ENCODE results near the gene PGC.
"Not testable (repeated sequence)": the region's sequence is repeated elsewhere in the genome, so short reads cannot be mapped to it uniquely, and the experiment has no call there.

The PGC gene

DNA sequence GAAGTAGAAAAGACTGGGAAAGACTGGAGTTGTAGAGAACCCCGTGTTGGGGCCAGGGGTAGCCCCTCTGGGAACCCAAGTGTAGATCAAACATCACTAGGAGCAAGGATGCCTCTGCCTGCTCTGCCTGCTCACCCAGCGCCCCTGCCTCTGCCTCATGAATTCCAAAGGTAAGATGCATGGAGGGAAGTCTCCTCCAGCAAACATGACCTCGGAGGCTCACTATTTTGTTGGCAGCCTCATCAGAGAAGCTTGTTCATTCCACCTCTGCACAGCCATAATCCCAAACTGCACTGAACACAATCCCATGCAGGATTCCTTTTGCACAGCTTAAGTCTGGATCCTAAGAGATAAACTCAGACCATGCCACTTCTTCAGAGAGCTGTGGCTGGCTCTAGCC is 27.6 kb upstream of the PGC start:
- no peak for DNase-seq

DNA sequence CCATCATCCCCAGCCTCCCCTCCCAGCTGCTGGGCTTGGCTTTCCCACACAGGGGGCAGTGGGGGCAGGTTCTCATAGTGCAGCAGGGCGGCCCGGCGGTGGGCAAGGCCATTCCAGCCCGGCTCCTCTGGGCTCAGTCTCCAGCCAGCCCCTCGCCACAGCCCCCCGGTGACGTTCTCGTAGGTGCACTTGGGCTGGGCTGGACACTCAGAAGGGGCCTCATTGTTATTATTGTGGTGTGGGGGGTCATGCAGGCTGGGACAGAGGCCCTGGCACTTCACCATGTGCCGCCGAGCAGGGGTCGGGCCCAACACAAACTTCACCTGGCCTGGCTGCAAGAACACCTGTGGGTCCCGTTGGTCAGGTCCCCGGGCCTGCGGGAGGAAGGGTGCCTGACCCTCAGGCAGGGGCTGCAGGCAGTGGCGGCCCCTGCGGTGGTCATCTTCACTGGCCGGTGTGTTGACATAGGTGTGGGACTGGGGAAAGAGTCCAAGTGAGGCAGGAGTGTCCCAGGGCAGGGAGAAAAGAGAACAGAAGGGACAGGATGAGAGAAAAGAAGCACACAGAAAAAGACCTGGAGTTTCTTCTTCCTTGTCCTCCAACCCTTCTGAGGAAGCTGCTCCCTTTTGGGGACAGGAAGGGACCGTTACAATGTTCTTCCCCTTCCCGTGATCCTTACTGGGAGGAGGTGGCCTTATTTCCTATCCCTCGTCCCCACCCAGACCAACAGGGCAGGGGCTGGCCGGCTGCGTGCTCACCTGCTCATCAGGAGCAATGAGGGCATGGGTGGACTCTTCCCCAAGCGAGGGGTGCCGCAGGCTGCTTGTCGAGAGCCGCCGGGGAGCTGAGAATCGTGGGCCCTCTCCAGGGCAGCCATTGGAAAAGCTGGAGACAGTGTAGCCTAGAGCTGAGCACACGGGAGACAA is 24.1 kb upstream of the PGC start:
- no peak for DNase-seq

DNA sequence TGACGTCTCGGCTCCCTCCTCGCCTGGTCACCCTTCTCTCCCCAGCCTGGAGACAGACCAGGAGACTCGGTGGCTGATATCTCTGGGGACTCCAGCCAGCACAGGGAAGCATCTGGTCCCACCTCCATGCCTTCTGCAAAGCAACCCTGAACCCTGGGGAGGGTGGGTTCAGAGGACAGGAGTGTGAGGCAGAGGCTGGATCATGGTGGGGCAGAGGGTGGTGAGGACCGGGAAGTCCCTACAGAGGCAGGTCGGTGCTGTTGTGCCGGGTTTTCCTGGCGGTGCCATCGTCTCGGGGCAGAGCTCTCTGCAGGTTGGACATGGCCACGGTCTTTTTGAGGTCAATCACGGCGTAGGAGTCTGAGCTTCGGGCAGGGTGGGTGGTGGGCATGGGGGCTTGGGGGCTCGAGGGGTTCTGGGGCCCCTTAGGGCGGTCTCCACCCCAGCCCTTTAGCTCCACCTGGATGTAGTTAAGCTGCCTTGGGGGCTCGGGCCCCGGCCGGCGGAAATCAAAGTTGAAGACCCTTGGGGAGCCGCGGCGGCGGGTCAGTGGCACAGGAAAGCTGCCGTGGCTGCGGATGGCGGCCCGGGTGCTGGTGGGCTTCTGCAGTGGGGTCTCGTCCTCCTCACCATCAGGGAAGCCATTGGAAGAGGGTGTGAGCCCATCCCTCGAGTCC is 23.3 kb upstream of the PGC start:
- no peak for DNase-seq

DNA sequence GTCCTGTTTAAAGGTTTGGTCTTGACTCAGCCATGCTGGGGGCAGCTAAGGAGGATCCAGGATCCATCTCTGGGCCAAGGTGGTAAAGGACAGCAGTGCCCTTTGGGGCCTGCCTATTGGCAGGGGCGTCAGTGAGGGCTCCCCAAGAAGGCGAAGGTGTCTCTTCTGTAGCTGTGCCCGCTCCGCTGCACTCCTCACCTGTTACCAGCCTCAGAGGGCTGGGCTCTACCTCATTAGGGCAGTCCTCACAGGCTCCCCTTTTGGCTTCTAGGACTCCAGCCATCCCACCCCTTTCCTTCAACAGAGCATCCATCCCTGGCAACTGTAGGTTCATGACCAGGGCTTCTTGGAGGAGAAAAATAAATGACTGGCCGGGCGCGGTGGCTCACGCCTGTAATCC is 22.2 kb upstream of the PGC start:
- no peak for DNase-seq

DNA sequence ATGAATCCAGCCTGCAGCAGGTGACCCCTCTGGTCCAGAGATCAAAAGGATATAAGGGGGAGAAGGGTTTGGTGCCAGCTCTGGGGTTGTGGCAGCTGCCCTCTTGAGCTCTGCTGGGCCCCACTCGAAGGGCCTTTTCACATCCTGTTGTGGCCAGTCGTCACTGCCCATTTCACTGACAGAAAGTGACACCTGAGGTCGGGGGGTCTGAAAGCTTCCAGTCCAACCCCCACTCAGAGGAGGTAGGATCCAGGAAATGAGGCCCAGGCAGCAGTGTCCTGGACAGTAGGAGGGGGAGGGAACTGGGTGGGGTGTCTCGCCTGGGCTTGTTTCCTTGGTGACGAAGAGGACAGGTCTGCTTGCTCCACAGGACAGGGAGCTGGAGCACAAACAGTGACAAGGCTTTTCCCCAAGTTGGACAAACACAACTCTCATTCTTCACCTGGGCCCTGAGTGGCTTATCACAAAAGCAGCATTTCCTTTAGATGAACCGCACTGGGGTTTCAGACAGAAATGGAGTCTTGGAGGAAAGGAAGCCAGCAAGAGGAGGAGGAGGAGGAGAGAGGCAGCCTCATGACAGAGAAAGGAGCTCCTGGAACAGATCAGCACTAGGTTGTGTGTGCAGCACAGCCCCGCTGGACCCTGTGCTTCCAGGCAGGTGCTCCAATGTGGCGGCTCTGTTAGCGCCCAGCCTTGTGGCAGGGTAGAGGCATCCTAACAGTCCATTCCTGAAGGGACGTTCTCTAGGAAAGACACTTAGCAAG is 21.5 kb upstream of the PGC start:
- no peak for DNase-seq

DNA sequence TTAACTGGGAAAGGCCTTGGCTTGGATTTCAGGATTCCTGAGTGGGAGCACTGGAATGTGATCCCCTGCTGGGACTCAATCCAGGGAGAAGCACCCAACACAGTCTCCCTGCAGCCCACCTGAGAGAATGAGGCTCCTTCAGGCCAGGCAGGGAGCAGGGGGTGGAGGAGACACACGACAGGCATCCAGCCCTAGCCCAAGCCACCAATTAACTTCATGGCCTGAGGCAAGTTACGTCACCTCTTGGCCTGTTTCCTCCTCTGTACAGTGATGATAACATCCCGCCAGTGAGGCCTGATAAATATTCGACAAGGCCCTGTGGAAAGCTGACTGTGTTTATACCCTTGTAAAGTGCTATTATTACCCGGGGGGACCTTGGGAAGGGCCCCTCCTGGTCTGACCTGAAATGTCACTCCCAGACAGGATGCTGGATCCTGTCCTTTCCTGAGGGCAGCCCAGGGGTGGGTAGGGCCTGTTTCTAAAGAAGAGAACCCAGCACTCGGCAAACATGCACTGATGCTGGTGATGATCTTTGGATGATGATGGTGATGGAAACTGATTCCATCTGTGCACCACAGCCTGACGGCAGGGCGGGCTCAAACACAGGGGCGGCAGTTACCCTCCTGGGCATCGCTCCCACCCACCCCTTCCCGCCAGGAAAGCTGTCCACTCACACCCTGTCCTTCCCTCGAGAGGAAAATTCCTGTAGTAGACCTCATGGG is 20.1 kb upstream of the PGC start:
- DNase-seq = no peak

DNA sequence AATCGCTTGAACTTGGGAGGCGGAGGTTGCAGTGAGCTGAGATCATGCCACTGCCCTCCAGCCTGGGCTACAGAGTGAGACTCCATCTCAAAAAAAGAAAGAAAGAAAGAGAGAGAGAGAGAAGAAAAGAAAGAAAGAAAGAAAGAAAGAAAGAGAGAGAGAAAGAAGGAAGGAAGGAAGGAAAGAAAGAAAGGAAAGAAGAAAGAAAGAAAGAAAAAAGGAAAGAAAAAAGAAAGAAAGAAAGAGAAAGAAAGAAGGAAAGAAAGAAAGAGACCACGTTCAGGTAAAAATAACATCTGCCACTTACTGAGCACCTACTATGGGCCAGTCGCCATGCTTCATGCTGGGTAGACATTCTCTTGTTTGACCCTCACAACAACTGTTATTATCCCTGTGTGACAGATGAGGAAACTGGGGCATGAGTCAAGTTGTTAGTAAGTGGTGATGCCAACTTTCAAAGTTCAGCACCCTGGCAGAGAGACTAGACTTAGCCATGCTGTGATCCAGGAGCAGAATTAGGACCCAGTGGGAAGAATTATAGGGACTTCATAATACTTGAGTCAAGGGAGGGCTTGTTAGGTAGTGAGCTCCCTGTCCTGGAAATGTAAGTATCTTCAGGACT is 19.0 kb upstream of the PGC start:
- not testable (repeated sequence) for DNase-seq

DNA sequence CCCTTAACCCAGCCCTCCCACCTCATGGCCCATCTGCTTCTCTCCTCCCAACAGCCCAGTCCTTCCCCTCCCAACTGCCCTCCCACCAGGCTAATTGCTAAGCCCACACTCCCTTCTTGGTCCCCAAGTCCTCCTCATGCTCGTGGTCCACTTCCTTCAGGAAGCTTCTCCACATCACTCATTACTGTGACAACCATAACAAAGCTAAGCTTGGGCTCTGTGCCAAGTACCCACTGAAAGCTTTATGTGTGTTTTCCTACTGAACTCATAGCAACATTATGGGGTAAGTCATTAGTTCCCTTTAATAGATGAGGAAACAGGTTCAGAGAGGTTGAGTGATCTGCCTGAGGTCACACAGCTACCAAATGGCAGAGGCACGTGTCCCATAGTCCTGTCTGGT is 16.3 kb upstream of the PGC start:
- DNase-seq = no peak

DNA sequence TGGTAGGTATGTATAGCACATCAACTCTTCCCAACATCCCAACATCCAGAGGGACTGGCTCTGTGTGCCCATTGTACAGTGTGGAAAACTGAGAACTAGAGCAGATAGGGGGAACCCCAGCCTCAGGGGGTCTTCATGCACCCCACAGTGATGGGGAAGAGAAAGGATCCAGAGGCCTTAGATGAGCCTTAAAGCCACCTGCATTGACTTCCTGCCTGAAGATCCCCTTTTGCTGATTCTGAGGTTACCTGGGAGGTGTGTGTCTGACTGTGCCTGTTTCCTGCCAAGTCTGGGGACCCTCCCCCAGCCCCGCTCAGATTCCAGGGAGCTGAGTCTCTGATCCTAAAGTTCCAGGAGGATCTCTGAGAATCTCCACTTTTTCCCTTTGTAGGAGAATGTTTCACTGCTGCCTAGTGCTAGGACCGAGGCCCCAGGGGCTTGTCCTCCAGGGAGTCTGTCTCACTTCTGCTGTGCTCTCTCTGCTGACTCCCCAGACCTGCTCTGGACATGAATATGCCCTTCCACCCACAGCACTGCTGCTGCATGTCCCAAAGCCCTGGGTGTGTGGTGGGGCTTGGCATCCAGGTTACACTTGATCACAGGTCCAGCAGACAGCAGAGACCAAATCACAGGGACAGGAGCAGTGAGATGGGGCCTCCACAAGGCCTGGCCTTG is 12.8 kb upstream of the PGC start:
- no peak for DNase-seq

DNA sequence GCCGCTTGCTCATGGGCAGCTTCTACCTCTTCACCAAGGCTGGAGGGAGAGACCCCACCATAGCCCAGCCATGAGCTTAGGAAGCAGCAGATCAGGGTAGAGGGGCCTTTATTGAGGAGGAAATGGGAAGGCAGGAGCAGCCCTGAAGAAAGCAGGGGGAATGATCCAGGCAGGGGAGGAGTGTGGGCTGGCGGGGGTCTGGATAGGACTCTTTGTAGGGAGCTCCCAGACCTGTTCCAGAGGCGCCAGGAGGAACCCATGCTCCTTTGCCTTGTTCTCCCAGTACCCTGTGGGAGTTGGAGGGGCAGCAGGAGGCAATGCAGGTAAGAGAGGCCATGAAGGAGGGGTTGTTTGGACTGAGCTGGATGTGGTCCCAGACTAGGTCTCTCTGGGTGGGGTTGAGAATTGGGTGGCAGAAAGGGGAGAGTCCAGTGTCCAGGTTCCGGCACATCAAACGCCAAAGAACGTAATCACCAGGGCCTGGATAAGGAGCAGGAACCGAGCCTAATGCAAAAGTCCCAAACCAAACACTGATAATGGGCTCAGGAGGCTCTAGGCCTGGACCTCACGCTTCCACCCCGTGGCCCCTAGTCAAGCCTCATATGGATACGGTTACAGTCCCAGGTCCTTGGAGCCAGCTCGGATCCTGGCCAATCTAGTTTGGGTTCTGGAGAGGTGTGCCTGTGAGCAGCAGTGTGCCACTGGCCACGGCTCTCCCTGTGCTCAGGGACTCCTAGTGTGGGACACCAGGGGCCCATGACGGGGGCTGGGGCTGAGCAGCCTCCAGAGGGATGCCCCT is 12.1 kb upstream of the PGC start:
- DNase-seq = no peak

DNA sequence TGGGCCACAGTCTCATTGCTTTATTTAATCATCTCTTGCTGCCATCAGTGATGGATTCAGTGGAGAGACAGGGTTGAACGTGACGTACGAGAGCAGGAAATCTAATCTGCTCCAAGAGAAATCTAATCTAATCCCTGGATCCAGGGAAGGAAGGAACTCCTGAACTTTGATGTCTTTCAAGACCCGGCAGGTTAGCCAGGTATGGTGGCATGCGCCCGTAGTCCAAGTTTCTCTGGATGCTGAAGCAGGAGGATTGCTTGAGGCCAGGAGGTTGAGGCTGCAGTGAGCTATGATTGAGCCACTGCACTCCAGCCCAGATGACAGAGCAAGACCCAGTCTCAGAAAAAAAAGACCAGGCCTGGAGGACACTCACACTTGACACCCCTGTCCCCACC is 11.4 kb upstream of the PGC start:
- no peak for DNase-seq

DNA sequence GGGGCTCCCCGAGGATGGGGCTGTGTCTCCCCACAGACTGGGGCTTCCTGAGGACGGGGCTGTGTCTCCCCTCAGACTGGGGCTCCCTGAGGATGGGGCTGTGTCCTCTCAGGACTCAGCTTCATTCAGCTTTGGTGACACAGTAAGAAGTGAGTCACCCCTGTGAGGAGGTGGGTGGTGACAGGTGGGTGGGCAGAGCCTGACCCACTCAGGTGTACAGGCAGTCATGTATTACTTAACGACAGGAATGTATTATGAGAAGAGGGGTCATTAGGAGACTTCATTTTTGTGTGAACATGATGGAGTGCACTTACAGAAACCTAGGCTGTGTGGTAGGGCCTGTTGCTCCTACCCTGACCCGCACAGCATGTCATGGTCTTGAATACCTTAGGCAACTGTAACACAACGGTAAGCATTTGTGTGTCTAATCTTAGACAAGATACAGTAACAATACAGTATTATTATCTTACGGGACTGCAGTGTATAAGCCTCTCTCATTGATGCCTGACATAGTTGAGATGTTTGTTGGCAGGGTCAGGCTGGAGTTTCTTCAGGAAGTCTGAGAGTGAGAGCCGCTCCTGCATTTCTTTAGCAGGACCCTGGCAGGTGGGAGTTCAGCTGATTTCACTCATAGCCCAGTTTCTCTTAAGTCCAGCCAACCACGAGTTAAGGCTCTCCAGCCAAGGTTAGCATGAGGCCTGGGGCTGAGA is 10.9 kb upstream of the PGC start:
- no peak for DNase-seq

DNA sequence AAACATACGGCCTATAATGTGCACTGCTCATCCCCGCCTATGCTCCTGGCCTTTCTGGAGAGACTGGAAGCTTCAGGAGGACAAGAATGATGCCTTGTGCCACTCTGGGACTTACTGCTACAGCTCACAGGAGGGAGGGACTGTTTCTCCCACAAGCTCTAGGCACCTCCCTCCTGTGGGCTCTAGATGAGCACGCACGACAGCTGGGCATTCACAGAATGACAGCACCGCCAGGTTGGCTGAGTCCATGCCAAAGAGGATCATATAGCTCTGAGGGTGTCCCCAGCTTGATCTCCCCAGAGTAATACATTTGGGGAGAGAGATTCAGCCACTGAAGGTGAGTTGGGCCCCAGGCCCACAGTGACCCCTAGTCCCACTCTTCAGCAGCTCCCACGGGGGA is 10.1 kb upstream of the PGC start:
- DNase-seq = peak; percentile 4

DNA sequence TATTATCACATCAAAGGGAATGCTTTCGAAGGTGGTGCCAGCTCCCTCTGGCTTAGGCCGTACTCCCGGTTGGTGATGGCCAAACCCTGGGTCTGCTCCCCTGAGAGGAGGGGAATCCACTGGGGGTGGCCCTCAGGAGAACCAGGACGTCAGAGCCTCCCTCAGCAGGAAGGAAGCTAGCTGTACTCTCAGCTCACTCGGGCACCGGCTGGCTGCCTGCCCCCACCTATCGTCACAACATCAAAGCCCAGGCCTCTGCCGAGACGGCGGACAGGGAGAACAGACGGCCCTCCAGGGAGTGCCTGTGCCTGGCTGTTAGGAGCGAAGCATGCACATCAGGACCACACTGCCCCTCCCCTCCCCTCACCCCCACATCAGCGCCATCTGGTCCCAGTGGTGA is 9.2 kb upstream of the PGC start:
- DNase-seq = no peak

DNA sequence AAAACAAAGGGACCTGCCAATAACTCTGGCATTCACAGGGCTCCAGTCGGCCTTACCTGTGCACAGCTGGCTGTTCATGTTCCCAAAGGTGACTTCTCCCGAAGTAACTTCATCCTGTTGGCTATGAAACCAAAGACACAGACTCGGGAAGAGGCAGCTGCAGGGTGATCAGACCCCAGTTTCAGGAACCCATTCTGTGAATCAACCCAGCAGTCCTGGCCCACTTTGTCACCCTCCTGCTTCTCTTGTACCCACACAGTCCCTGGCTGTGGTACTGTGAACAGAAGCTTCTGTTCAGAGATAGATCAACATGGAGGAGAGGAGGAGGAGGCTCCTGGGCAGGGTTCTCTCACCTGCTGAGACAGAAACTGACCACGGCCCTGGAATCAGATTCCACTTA is 8.7 kb upstream of the PGC start:
- no peak for DNase-seq

DNA sequence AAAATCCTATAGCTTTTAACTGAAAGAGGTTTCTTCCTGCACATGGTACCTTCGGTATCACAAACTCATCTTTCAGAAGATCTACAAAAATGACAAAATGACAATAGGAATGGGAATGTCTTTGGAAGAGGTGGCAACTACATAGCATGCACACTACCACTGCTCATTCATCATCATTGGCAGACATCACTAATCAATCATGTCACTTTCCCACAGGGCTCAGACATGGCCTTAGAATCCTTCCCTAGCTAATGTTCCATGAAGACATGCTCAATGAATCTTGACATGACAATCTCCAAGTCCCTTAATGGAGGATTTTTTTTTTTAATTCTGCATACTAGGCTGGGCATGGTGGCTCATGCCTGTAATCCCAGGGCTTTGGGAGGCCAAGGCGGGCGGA is 3.2 kb upstream of the PGC start:
- DNase-seq = no peak

DNA sequence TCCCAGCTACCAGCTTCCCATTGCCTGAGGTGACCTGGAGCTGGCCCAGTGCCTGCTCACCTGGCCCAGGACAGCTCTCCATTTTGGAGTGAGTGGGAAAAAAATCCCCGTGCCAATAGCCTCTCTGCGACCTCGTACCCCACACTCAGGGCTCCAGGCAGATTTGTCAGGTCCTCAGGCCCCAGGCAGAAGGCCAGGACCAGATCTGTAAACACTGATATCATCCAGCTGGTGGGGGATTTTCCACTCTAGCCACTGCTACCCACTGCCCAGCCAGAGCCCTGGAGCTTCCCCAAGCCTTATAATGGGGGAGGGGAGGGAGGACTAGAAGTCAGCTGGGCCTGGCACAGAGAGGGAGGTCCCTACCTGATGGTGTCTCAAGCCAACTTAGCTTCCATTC is 1.3 kb upstream of the PGC start:
- DNase-seq = no peak

DNA sequence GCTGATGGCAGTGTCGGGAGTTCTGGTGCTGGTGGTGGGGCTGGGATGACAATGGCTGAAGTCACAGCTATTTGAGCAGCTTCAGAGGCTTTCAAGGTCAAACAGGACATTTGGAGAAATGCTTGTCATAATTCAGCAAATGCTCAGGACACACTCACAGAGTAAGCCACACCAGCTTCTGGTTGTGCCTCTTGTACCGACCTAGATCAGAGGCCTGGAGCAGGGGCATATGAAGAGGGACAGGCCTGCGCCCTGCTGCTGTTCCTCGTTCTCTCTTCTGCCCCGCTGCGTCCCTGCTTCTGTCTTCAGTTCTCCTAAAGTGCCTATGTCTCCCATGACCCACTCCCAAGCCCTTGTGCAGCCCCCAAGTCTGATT is 893 bp upstream of the PGC start:
- DNase-seq = no peak

DNA sequence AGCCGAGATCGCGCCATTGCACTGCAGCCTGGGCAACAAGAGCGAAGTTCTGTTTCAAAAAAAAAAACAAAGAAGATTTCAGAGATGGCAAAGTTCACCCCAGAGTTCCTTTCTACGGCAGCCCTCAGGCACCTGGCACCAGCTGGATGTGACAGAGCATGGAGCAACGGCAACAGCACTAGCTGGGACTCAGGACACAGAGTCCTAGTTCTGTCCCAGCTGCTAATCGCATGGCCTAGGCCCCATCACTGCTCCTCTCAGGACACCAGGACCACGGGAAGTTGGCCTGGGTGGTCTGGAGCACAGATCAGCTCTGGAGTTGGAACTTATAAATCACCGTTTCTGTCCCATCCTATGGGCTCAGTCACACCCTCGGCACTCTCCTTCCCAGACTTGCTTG is 1.1 kb downstream of the PGC start:
- DNase-seq = no peak

DNA sequence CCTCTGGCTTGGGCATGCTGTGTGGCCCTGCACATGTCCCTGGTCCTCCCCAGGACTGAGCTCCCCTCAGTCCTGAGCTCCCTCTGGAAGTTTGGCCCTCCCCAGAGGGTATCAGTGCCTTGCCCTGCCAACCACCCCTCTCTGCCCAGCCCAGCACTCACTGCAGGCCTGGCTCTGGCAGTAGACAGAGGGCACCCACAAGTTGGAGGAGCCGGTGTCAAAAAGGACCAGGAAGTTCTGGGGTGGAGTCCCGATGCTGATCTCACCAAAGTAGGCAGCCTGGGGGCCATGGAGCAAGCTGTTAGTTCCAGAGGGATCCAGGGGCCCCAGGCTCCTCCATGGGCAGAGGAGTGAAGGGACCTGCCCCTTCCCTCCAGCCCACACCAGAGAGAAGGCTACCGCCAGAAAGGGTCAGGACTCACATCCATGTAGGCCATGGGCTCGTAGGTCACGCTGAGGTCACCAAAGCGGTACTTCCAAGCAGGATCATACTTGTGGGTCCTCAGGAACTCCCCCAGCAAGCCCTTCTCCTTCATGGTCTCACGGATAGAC is 2.9 kb downstream of the PGC start:
- DNase-seq = no peak
